Stromal cell of bone marrow (primary cell): ENCODE results near the gene CRYBG3.

Experiments
- DNase-seq: peaks from one replicate; pipeline ENCODE4 v3.0.0-alpha.2; 2012; ENCODE audit warnings: low read depth

The CRYBG3 gene

DNA sequence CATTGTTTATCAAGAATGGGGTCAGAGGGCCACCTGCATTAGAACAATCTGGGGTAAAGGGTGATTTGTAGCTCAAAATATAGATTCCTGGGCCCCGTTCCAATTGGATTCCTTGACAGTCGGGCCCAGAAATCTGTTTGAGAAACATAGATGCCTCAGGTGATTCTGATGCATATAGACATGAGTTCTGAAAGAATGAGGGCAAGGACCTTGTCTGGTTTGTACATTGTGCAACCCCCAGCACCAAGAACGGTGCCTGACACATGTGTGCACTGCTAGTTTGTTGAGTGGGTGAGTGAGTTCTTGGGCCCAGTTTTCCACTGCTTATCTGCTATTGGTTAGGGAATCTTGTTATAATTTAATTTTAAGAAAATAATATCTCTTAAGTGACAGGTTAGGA is 16.6 kb downstream of the CRYBG3 start:
- no peak for DNase-seq

DNA sequence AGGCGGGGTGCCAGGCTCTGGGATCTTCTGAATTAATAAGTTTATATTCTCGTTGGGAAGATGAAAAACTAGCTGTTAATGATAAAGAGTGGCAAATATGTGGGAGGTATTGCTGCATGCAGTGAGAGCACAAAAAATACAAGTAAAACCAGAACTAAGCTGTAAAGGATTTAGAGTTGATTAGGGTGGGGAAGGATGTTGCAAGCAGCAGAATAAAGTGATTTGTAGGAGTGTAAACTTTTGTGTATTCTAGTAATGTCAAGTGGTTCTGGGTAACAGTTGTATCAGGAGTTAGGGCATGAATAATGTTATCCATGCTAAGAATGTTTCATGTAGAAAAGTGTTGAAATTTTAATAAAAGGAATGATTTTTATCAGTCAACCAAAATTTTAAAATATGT is 18.1 kb downstream of the CRYBG3 start:
- no peak for DNase-seq

DNA sequence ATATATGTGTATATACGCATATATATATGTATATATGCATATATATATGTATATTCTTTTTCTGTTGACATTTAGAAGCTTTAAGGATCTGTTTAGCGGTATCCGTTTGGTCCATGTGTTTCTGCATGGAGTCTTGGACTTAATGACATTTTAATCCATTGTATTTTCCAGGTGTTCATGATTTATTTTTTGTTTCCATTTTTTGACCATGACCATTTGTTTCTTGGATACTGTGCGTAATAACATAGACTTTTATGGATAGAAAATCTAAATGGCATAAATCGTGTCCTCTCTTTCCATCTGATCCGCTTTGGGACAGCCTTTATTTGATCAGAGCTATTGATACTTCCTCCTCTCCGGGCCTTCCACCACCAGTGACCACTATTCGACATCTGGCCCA is 19.5 kb downstream of the CRYBG3 start:
- no peak for DNase-seq

- DNase-seq: no peak
Observed at GRCh38 chr3:97841956-97842355, 20.1 kb downstream of the CRYBG3 start.

DNA sequence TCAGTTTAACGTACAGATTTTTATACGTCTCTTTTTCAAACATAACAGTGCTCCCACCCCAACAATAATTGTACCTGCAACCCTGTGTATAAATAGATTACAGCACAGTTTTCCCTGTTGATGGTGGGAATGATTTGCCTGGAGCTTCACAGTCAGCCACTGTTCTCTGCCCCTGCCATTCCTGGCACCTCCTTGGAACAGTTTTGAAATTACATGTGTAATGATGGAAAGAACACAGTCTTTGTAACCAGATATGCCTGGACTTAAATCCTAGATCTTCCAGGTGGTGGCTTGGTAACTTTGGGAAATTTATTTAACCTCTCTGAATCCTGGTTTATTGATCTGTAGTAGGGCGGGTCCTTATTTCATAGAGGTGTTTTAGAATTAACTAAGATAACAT is 27.0 kb downstream of the CRYBG3 start:
- DNase-seq: no peak

DNA sequence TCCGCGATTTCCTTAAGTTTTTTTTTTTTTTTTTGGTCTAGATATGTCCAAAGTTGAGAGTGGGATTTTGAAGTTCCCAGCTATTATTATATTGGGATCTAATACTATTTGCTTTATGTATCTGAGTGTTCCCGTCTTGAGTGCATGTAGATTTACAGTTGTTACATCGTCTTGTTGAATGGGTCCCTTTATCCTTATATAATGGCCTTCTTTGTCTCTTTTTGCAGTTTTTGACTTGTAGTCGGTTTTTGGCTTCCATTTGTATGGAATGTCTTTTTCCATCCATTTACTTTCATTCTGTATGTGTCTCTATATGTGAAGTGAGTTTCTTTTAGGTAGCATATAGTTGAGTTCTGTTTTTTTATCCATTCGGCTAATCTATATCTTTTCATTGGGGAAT is 35.6 kb downstream of the CRYBG3 start:
- no peak for DNase-seq

DNA sequence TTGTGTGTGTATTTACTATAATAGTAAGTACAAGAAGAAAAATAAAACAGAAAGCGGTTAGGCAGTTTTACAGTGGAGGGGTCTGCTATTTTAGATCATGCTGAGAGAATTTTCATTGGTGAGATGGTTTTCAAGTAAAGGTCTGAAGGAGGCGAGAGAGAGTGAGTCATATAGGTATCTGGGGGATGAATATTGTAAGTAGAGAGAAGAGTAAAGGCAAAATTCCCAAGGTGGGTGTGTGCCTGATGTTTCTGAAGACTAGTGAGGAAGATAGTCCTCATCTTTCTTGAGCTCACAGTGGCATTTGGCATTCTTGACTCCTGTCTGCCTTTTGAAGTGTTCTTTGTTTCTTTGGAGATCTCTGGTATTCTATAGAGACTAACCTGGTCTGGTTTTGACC is 38.6 kb downstream of the CRYBG3 start:
- DNase-seq: no peak

- DNase-seq: no peak
Observed at GRCh38 chr3:97862582-97862981, 40.8 kb downstream of the CRYBG3 start.

- no peak for DNase-seq
Observed at GRCh38 chr3:97863031-97863430, 41.2 kb downstream of the CRYBG3 start.

DNA sequence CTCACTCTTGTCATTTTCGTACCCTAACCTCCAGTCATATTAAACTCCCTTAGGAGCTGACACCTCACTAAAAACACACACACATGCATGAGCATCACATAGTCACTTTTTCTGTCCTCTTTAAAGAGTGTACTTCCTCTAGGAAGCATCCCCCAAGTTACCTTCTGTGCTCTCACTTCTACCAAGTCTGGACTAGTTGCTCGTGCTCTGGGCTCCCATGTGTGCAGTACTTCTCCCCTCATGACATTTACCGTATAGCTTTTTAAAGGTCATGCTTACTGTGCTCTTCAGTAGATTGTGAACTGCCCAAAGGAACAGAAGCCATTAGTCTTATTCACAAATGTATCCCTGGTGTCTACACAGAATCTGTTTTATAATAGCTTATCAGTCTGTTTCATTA is 42.0 kb downstream of the CRYBG3 start:
- DNase-seq: no peak

GRCh38 chr3:97871186-97871585 is 49.4 kb downstream of the CRYBG3 start:
- no peak for DNase-seq

DNA sequence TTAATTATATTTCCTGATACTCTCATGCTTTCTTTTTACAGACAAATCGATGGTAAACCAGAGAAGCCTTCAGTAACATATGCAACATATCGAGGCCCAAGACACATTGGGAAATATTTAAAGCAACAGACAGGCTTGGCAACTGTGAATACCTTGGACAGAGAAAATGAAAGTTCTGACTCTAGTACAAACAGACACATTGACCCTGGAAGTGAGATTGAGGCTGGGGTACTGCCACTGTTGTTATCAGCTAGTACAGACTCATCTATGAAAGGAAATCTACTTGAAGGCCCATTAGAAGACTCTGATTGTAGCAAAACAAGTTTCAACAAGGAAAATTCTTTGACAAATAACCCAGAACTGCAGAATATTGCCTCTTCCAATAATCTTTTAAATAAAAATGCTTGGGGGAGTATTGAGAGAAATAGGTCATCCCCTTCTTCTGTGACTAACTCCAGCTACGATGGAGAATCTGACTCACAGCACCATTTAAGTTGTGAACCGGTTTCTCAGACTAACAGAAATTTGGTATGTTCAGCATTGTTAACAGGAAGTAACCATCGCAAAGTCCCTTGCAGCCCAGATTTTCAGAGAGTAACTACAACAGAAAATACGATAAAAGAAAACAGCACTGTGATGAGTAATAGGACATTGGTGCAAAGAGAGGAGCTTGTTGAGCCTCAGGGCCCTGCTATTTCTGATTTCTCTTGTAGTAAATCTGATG is 50.2 kb downstream of the CRYBG3 start:
- peak; percentile 98 for DNase-seq

- no peak for DNase-seq
Observed at GRCh38 chr3:97872525-97873042, 50.8 kb downstream of the CRYBG3 start.

GRCh38 chr3:97880267-97880666 is 58.5 kb downstream of the CRYBG3 start:
- DNase-seq: no peak

DNA sequence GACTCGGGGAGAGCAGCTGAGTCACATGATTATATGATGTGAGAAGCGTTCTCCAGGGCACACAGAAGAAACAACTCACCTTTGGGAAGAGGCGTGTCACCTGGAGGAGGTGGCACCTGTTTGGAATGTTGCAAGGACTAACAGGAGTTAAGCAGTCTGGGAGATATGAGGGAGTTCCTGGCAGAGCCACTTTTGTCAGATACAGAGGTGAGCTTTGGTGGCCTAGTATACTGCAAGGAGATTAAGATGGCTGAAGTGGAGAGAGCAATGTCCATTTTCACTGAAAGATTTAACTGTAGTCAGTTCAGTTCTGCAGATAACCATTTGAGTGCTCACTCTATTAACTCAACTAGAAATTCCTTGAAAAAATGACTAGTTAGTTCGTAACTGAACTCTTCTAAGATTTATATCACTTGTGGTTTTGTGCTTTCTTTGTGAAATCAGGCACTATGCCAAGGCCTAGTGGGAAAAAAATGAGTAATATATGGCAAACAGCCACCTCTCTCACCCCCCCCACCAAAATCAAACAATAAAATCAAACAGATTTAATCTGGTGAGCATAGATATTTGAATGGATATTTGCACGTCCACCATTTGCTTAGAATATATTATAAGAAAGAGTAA is 61.3 kb downstream of the CRYBG3 start:
- peak; percentile 33 for DNase-seq

DNA sequence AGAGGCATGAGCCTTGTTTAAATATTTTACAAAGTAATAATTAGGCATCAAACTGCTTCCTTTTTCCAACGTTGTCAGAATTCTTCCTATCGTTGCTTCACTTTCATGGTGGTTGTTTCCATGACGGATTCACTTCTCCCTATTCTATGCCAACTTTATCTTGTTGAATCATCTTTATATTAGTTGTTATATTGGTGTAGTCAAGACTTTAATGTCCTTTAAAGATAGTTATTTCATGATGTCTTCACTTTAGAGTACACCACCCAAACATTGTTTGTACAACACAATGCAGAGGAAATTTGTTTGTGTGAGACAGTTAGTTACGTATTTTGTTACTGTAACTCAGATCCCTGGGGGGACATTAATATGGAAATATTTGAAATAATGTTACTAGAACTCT is 61.9 kb downstream of the CRYBG3 start:
- DNase-seq: no peak

DNA sequence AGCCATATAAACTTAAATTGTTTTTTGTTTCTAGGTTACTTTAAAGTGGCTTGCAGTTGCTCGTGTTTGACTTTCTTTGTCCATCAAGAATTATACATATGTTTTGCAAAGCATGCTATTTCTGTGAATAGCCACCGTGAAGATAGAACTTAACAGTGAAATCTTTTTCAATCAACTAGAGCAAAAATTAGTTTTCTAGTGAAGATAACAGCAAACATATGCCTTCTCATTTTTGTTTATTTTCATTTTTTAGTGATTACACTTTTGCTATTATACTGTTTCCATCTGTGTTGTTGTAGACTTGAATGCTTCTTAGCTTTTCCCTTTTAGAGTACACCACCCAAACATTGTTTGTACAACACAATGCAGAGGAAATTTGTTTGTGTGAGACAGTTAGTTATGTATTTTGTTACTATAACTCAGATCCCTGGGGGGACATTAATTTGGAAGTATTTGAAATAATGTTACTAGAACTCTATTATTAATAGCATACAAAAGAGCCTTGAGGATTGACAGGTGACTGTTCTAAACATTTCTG is 62.8 kb downstream of the CRYBG3 start:
- no peak for DNase-seq

GRCh38 chr3:97885931-97886824 is 64.4 kb downstream of the CRYBG3 start:
- DNase-seq: no peak

GRCh38 chr3:97889814-97890213 is 68.0 kb downstream of the CRYBG3 start:
- DNase-seq: no peak

DNA sequence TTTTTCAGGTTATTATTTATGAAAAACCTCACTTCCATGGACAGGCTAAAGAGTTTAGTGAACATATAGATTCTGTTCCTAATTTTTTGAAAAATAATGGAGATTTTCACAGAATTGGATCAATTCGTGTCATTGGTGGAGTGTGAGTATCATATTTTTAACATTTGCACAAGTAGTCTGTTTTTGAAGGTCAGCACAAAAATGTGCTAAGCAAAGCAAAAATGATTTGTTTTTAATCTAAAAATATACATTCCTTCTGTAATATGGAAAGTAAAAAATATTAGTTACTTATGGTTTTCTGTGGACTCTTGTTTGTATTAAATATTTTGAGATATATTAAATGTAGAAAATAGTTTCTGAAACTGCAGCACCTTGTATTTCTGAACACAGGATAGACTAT is 71.0 kb downstream of the CRYBG3 start:
- no peak for DNase-seq

GRCh38 chr3:97895216-97895615 is 73.4 kb downstream of the CRYBG3 start:
- DNase-seq: no peak

GRCh38 chr3:97896129-97896528 is 74.3 kb downstream of the CRYBG3 start:
- no peak for DNase-seq

DNA sequence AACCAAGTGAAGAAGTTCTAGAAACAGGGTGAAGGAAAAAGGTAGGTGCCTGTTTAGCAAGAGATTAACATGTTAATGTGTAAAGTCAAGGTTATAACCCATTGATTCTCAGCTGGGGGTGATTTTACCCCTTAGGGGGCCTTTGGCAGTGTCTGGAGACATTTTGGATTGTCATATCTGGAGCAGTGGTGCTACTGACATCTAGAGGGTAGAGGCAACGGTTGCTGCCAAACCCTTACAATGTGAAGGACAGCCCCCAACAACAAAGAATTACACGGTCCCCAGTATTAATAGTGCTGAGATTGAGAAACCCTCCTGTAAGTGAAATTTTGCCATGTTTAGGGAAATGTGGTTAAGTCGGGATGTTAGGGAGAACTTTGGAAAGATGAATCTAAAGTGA is 74.7 kb downstream of the CRYBG3 start:
- no peak for DNase-seq
